ENCODE data around the gene PARVB. TPM values are rescaled to one million over a fixed set of nuclear protein-coding genes. Genes with fewer than 3 reads are reported as not detected.

The PARVB gene
- total RNA-seq, 1 experiment from 2014 or later: 35.3 TPM

DNA sequence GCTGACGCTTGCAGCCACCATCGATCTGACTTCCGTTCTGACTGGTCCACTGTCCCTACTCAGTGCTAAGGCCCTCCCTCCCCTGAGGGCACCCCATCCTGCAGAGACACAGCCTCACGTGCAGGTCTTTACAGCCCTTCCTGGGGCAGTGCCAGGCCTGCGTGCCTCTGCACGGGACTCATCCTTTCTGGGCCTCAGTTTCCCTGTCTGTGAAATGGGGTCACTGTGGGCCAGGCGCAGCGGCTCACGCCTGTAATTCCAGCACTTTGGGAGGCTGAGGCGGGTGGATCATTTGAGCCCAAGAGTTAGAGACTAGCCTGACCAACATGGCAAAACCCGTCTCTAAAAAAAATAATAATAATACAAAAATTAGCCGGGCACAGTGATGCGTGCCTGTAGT lies 138.9 kb downstream of the PARVB start:
- Histone ChIP-seq H3K4me1 (replicated peaks; ENCODE audit: insufficient read depth) (no peaks in the 10 kb centered on the region), H3K4me2 (no peak overlapping the region), H3K36me3 (ENCODE audit: low read depth) (no peaks in the 10 kb centered on the region), H3K27me3 (ENCODE audit: insufficient read depth, low read depth) (no peaks in the 10 kb centered on the region), H3K27ac (no peak overlapping the region), H4K20me1 (ENCODE audit: insufficient read depth) (0 out of 2 replicates have a peak, but pooled peaks cover 4% of the 10 kb centered on the region), H3K9me2 (ENCODE audit: insufficient read depth) (no peaks in the 10 kb centered on the region), H3K79me2 (ENCODE audit: low read depth) (no peaks in the 10 kb centered on the region), H3K4me3 (no peak overlapping the region), H3K9me3 (ENCODE audit: insufficient read depth, low read depth) (no peaks in the 10 kb centered on the region), H2AFZ (no peak overlapping the region), H3F3A (ENCODE audit: insufficient read depth, low read depth) (no peaks in the 10 kb centered on the region)
- ChIA-PET CTCF (no interaction called here), POLR2A (ENCODE audit: unreplicated experiment) (no interaction called here)
- no TSS peak for BruUV-seq (replicated peaks)
- no peak for DNase-seq
- intact Hi-C loops (cut with micrococcal nuclease; ENCODE audit: unreplicated experiment): no loop called here
- no peak for TF ChIP-seq EZH2 (IDR thresholded peaks at IDR 0.05; ENCODE audit: low read depth)
- TF ChIP-seq, protein P1, sequence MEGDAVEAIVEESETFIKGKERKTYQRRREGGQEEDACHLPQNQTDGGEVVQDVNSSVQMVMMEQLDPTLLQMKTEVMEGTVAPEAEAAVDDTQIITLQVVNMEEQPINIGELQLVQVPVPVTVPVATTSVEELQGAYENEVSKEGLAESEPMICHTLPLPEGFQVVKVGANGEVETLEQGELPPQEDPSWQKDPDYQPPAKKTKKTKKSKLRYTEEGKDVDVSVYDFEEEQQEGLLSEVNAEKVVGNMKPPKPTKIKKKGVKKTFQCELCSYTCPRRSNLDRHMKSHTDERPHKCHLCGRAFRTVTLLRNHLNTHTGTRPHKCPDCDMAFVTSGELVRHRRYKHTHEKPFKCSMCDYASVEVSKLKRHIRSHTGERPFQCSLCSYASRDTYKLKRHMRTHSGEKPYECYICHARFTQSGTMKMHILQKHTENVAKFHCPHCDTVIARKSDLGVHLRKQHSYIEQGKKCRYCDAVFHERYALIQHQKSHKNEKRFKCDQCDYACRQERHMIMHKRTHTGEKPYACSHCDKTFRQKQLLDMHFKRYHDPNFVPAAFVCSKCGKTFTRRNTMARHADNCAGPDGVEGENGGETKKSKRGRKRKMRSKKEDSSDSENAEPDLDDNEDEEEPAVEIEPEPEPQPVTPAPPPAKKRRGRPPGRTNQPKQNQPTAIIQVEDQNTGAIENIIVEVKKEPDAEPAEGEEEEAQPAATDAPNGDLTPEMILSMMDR (conservative IDR thresholded peaks at IDR 0.05): no peak

DNA sequence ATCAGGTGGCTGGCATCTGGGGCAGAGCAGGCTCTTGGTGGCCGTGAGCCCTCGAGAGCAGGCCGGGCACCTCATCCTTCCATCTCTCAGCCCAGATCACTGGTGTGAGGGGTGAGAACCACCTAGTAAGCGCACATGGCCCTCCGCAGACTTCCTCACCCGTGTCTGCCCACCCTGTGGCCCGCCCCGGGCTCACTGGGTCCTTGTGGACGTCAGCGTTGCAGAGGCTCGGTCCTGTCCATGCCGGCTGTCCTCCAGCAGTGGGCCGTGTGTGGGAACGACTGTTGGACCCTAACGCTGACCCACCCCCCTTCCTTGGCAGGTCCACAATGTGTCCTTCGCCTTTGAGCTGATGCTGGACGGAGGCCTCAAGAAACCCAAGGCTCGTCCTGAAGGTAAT lies 139.4 kb downstream of the PARVB start:
- 0 out of 2 replicates have a peak, but pooled peaks cover 2% of the 10 kb centered on the region for H4K20me1 ChIP-seq (ENCODE audit: insufficient read depth)
- no peak overlapping the region for H3K4me3 ChIP-seq
- TF ChIP-seq, protein P1 (conservative IDR thresholded peaks at IDR 0.05): no peak
- no peak for TF ChIP-seq EZH2 (IDR thresholded peaks at IDR 0.05; ENCODE audit: low read depth)
- H3F3A ChIP-seq (ENCODE audit: insufficient read depth, low read depth): no peaks in the 10 kb centered on the region
- H3K9me2 ChIP-seq (ENCODE audit: insufficient read depth): no peaks in the 10 kb centered on the region
- ChIA-PET CTCF (no interaction called here), POLR2A (ENCODE audit: unreplicated experiment) (no interaction called here)
- BruUV-seq (replicated peaks): no TSS peak
- intact Hi-C loops (cut with micrococcal nuclease; ENCODE audit: unreplicated experiment): no loop called here
- no peaks in the 10 kb centered on the region for H3K36me3 ChIP-seq (ENCODE audit: low read depth)
- H2AFZ ChIP-seq: no peak overlapping the region
- H3K27ac ChIP-seq: no peak overlapping the region
- no peaks in the 10 kb centered on the region for H3K79me2 ChIP-seq (ENCODE audit: low read depth)
- H3K9me3 ChIP-seq (ENCODE audit: insufficient read depth, low read depth): no peaks in the 10 kb centered on the region
- H3K4me2 ChIP-seq: no peak overlapping the region
- DNase-seq: no peak
- no peaks in the 10 kb centered on the region for H3K27me3 ChIP-seq (ENCODE audit: insufficient read depth, low read depth)
- H3K4me1 ChIP-seq (replicated peaks; ENCODE audit: insufficient read depth): no peaks in the 10 kb centered on the region

DNA sequence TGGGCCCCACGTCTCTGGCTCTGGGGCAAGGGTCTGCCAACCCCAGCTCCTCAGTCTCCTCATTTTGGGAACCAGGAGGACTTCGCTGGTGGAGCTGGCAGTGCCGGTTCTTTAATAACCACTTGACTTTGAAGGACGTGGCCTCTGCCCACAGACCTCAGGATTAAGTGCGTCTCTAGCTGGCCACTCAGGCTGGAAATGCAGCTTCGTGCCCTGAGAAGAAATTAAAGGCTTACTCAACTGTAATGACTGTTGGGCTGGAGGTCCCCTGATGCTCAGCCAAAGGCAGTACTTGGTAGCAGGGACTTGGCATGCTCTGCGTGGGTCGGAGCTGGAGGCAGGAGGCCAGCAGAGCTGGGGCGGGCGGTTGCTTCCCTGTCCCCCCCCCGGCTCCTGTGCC lies 139.9 kb downstream of the PARVB start:
- ChIA-PET CTCF (no interaction called here), POLR2A (ENCODE audit: unreplicated experiment) (no interaction called here)
- no peak overlapping the region for H3K4me3 ChIP-seq
- no peaks in the 10 kb centered on the region for H3K79me2 ChIP-seq (ENCODE audit: low read depth)
- DNase-seq: no peak
- H4K20me1 ChIP-seq (ENCODE audit: insufficient read depth): no peaks in the 10 kb centered on the region
- TF ChIP-seq, protein P1 (conservative IDR thresholded peaks at IDR 0.05): no peak
- no peak for TF ChIP-seq EZH2 (IDR thresholded peaks at IDR 0.05; ENCODE audit: low read depth)
- H3K27me3 ChIP-seq (ENCODE audit: insufficient read depth, low read depth): no peaks in the 10 kb centered on the region
- no TSS peak for BruUV-seq (replicated peaks)
- no peaks in the 10 kb centered on the region for H3F3A ChIP-seq (ENCODE audit: insufficient read depth, low read depth)
- no peaks in the 10 kb centered on the region for H3K9me3 ChIP-seq (ENCODE audit: insufficient read depth, low read depth)
- no peak overlapping the region for H3K27ac ChIP-seq
- H3K9me2 ChIP-seq (ENCODE audit: insufficient read depth): no peaks in the 10 kb centered on the region
- no peak overlapping the region for H3K4me2 ChIP-seq
- H3K36me3 ChIP-seq (ENCODE audit: low read depth): no peaks in the 10 kb centered on the region
- H2AFZ ChIP-seq: no peak overlapping the region
- no peaks in the 10 kb centered on the region for H3K4me1 ChIP-seq (replicated peaks; ENCODE audit: insufficient read depth)
- intact Hi-C loops (cut with micrococcal nuclease; ENCODE audit: unreplicated experiment): no loop called here
